ENCODE results near the gene AP3S2. TPM values are rescaled to one million over a fixed set of nuclear protein-coding genes. Genes with fewer than 3 reads are reported as not detected.

Gene AP3S2
- total and polyA plus RNA-seq, 4 donors: 8.4 to 73.5 (median 25.9) TPM

DNA sequence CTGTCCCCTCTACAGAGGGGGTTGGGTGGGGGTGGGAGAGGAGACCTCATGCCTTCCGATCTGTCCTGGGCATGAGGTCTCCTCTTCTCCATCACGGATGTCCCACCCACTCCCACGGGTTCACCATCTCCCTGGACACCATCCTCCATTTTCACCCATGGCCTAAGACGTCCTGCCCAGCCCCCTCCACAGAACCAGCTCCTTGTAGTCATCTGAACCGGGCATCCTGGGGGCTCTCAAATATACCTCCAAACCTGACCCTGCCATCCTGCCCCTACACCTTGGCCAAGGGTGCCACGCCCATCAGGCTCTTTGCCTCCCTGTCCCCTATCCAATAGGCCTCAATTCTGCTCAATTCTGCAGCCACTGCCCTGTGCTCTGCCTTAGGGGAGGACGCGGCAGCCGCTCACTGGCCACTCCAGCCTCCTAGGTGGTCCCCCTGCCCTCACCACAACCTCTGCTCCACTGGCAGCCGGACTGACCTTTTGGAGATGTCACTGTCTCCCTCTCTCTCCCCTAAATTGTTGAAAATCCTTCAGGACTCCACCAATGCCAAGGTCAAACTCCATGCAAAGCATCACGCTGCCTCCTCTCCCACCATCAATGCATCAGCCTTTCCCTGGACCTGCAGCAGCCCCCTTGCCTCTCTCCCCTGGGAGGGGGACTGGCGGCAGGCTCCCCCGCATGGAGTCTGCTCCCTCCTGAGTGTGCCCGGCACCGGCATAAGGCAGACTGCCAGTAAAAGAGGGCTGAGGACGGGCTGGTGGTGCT is 69.8 kb downstream of the AP3S2 start:
- WGBS: 94% methylated on average over 16 of the region's 16 CpGs

DNA sequence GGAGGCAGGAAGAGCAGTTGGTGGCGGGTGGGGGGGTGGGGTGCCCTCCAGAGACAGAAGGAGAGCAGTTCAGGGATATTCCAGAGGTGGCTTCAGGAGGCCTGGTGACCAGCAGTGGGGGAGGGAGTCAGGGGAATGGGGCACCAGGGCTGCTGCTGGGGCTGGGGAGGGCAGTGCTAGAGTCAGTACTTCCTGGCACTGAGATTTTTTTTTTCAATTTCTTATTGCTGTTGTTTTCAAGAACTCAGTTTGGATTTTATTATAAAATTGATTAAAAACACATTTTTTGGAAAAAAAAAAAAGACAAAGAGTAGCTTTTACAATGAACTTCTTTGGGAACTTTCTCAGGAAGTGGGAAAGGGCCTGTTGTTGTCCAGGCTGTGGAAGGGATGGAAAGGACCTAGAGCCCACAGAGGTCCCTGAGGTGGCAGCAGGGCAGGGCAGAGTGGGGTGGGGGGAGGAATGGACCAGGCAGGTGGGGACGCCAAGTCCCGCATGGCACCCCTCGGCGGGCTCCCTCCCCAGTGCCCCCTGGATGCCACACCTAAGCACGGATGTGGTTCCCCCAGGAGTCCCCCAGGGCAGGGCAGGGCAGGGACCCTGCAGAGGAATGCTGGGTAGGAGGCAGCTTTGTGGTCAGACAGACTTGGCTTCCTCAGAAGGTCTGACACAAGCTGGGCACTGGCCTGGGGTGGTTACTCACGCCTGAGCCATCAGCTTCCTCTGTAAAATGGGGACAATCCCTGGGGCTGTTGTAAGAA is 70.7 kb downstream of the AP3S2 start:
- WGBS: 81% methylated on average over 7 of the region's 7 CpGs
- TF ChIP-seq HNF4G (IDR thresholded peaks at IDR 0.05): no peak
- no peak for TF ChIP-seq HNF4A (conservative IDR thresholded peaks at IDR 0.05)
- TF ChIP-seq, protein P1, sequence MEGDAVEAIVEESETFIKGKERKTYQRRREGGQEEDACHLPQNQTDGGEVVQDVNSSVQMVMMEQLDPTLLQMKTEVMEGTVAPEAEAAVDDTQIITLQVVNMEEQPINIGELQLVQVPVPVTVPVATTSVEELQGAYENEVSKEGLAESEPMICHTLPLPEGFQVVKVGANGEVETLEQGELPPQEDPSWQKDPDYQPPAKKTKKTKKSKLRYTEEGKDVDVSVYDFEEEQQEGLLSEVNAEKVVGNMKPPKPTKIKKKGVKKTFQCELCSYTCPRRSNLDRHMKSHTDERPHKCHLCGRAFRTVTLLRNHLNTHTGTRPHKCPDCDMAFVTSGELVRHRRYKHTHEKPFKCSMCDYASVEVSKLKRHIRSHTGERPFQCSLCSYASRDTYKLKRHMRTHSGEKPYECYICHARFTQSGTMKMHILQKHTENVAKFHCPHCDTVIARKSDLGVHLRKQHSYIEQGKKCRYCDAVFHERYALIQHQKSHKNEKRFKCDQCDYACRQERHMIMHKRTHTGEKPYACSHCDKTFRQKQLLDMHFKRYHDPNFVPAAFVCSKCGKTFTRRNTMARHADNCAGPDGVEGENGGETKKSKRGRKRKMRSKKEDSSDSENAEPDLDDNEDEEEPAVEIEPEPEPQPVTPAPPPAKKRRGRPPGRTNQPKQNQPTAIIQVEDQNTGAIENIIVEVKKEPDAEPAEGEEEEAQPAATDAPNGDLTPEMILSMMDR (IDR thresholded peaks at IDR 0.05; ENCODE audit: low read depth, low read length, missing input control): no peak
- TF ChIP-seq JUND (IDR thresholded peaks at IDR 0.05): no peak
- no peak for TF ChIP-seq RAD21 (IDR thresholded peaks at IDR 0.05)
- no peak for TF ChIP-seq TAF1 (conservative IDR thresholded peaks at IDR 0.05)
- TF ChIP-seq, protein P2, sequence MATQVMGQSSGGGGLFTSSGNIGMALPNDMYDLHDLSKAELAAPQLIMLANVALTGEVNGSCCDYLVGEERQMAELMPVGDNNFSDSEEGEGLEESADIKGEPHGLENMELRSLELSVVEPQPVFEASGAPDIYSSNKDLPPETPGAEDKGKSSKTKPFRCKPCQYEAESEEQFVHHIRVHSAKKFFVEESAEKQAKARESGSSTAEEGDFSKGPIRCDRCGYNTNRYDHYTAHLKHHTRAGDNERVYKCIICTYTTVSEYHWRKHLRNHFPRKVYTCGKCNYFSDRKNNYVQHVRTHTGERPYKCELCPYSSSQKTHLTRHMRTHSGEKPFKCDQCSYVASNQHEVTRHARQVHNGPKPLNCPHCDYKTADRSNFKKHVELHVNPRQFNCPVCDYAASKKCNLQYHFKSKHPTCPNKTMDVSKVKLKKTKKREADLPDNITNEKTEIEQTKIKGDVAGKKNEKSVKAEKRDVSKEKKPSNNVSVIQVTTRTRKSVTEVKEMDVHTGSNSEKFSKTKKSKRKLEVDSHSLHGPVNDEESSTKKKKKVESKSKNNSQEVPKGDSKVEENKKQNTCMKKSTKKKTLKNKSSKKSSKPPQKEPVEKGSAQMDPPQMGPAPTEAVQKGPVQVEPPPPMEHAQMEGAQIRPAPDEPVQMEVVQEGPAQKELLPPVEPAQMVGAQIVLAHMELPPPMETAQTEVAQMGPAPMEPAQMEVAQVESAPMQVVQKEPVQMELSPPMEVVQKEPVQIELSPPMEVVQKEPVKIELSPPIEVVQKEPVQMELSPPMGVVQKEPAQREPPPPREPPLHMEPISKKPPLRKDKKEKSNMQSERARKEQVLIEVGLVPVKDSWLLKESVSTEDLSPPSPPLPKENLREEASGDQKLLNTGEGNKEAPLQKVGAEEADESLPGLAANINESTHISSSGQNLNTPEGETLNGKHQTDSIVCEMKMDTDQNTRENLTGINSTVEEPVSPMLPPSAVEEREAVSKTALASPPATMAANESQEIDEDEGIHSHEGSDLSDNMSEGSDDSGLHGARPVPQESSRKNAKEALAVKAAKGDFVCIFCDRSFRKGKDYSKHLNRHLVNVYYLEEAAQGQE (IDR thresholded peaks at IDR 0.05): no peak
- no peak for TF ChIP-seq YY1 (IDR thresholded peaks at IDR 0.05)
- no peak for TF ChIP-seq GABPA (IDR thresholded peaks at IDR 0.05 in 1 of 2, conservative IDR thresholded peaks at IDR 0.05 in 1 of 2)
- no peak for TF ChIP-seq SP1 (IDR thresholded peaks at IDR 0.05)
- TF ChIP-seq EGR1 (IDR thresholded peaks at IDR 0.05; ENCODE audit: low read depth in 2 of 2): no peak

More for the DNA sequence above, 69.8 kb downstream of the AP3S2 start:
- Histone ChIP-seq H3K9ac (ENCODE audit: low read depth in 1 of 2, low read length in 2 of 2) (no peak overlapping the region), H3K27me3 (ENCODE audit: control insufficient read depth in 4 of 4, insufficient read depth in 4 of 4, low read length in 3 of 4) (no peaks in the 10 kb centered on the region), H3K36me3 (ENCODE audit: control insufficient read depth in 4 of 4, insufficient read depth in 3 of 4, low read depth in 1 of 4, low read length in 3 of 4) (no peaks in the 10 kb centered on the region), H3K9me3 (ENCODE audit: control insufficient read depth in 4 of 4, low read length in 3 of 4) (no peaks in the 10 kb centered on the region), H3K4me1 (ENCODE audit: control insufficient read depth in 4 of 4, insufficient read depth in 4 of 4, low read length in 3 of 4) (peaks cover 14 to 28% (median 23%) of the 10 kb centered on the region in 4 donors), H3K4me3 (ENCODE audit: low read depth in 1 of 3, low read length in 3 of 3) (no peak overlapping the region), H3K27ac (ENCODE audit: low read depth in 1 of 2, low read length in 2 of 2) (peak overlapping the region in 1 of 2 donors; percentile 1)
- DNase-seq (ENCODE audit: low spot score): no peak
- no peak for TF ChIP-seq GABPA (IDR thresholded peaks at IDR 0.05 in 1 of 2, conservative IDR thresholded peaks at IDR 0.05 in 1 of 2)
- no peak for TF ChIP-seq RXRA (IDR thresholded peaks at IDR 0.05)
- TF ChIP-seq, protein P3, sequence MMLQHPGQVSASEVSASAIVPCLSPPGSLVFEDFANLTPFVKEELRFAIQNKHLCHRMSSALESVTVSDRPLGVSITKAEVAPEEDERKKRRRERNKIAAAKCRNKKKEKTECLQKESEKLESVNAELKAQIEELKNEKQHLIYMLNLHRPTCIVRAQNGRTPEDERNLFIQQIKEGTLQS (IDR thresholded peaks at IDR 0.05): no peak
- TF ChIP-seq EGR1 (IDR thresholded peaks at IDR 0.05; ENCODE audit: low read depth in 2 of 2): no peak
- TF ChIP-seq RAD21 (IDR thresholded peaks at IDR 0.05): no peak
- no peak for TF ChIP-seq HNF4A (conservative IDR thresholded peaks at IDR 0.05)
- TF ChIP-seq, protein P4, sequence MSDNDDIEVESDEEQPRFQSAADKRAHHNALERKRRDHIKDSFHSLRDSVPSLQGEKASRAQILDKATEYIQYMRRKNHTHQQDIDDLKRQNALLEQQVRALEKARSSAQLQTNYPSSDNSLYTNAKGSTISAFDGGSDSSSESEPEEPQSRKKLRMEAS (IDR thresholded peaks at IDR 0.05): no peak

More for the DNA sequence above, 70.7 kb downstream of the AP3S2 start:
- Histone ChIP-seq H3K36me3 (ENCODE audit: control insufficient read depth in 4 of 4, insufficient read depth in 3 of 4, low read depth in 1 of 4, low read length in 3 of 4) (no peaks in the 10 kb centered on the region), H3K4me3 (ENCODE audit: low read depth in 1 of 3, low read length in 3 of 3) (no peak overlapping the region), H3K27ac (ENCODE audit: low read depth in 1 of 2, low read length in 2 of 2) (peak overlapping the region in 1 of 2 donors; percentile 1), H3K4me1 (ENCODE audit: control insufficient read depth in 4 of 4, insufficient read depth in 4 of 4, low read length in 3 of 4) (peaks cover 10 to 19% (median 15%) of the 10 kb centered on the region in 4 donors), H3K27me3 (ENCODE audit: control insufficient read depth in 4 of 4, insufficient read depth in 4 of 4, low read length in 3 of 4) (no peaks in the 10 kb centered on the region), H3K9ac (ENCODE audit: low read depth in 1 of 2, low read length in 2 of 2) (no peak overlapping the region), H3K9me3 (ENCODE audit: control insufficient read depth in 4 of 4, low read length in 3 of 4) (no peaks in the 10 kb centered on the region)
- DNase-seq (ENCODE audit: low spot score): no peak
